HG02588 (cell line): ENCODE results near the gene HOXB4.
"Not testable (repeated sequence)": the region's sequence is repeated elsewhere in the genome, so short reads cannot be mapped to it uniquely, and the experiment has no call there.

ENCODE experiments used
- ATAC-seq: cut with Tn5 transposase; IDR thresholded peaks from one replicate; pipeline ENCODE4 v1.9.1; 2021; ENCODE audit warnings: mild to moderate bottlenecking, moderate library complexity; ENCODE audit not compliant: unreplicated experiment

Gene HOXB4

DNA sequence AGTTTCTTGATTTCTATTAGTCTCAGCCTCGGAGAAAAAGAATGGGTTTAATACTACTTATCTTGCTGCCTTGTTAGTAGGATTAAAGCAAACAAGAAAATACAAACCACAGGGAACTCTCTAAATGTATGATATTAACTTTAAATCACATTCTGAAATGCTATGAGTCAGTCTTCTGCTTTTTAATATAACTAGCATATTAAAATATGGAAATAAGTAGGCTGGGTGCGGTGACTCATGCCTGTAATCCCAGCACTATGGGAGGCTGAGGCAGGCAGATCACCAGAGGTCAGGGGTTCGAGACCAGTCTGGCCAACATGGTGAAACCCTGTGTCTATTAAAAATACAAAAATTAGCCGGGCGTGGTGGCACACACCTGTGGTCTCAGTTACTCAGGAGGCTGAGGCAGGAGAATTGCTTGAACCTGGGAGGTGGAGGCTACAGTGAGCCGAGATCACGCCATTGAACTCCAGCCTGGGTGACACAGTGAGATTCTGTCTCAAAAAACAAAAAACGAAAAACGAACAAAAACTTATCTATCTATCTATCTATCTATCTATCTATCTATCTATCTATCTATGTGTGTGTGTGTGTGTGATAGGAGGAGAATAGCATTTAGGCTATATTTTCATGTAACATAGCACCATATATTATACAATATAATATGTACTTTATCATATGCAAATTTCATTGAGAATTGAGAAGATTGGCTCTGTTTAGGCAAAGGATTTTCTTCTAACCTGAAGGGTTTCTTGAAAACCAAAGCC is 42.2 kb downstream of the HOXB4 start:
- not testable (repeated sequence) for ATAC-seq

DNA sequence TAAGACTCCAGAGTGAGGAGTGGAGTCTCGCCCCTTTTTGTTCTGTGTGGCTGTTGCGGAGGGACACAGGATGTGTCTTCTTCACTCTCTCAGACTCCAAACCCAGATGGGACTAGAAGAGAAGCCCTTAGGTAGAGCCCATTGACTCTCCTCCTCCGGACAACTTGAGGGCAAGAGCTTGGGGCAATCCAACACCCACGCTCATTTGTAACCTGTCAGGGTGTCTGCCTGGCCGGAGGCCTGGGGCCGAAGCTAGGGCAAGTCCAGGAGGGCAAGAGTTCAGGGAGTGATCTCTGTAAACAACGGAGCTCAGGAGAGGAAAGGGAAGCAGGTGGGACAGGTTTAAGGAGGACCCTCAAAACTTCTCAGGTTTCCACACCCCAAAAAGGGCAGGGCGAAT is 45.9 kb downstream of the HOXB4 start:
- ATAC-seq = no peak

DNA sequence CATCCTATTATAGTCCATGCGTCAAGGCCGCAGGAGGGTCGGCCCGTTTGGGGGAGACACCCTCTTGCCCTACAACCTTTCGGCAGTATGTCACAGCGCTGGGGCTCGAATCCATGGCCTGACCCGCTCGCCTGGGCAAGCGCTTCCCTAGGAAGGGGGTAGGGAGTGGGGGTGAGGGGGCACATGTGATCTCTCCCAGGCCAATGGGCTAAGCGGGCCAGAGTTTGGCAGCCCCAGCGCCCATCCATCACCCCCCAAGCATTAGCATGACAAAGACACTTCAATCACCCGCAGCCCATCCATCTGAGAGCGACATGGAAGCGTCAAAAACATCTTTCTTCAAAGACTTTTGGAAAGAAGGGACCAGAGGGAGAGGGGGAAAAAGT is 47.3 kb downstream of the HOXB4 start, which contains the start of gene HOXB1:
Gene HOXB1 (minus strand): TSS at position 125 of the 386 bp plus-strand sequence. CDS start 107 bp downstream, at position 18.
- no peak for ATAC-seq

DNA sequence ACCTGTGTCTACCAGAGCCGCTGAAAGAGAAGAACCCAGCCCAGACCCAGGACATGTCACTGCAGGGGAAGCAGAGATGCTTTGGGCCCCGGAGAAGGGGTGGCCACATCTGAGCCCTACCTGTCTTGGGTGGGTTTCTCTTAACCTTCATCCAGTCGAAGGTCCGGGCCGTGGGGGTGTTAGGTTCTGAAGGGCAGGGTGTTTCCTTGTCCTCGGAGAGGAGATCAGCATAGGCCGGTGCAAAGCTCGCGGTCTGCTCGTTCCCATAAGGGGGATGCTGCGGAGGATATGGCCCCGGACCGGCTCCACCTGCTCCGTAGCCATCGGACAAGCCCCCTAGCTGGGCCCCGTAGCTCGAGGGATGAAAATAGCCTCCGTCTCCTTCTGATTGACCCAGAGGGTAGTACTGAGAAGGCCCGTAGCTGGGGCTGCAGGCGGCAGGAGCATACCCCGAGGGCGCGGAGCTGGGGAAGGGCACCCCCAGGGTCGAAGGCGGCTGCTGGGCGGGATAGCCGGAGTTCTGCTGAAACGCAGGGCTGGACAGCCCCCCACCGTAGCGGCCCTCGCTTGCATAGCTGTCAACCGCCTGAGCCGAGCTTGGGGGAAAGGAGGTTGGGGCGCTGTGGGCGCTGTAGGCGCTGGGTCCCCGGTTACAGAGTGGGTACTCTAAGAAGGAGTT is 47.8 kb downstream of the HOXB4 start:
- ATAC-seq = no peak

DNA sequence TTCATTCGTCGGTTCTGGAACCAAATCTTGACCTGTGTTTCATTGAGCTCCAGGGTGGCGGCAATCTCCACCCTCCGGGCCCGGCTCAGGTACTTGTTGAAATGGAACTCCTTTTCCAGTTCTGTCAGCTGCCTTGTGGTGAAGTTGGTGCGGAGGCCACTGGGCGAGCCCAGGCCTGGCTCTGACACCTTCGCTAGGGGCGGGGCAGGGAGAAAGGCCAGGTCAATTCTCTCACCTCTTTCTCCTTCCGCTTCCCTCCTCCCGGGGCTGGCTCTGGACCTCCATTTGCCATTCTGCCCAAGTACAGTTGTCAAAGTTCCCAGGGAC is 48.5 kb downstream of the HOXB4 start:
- ATAC-seq = no peak

DNA sequence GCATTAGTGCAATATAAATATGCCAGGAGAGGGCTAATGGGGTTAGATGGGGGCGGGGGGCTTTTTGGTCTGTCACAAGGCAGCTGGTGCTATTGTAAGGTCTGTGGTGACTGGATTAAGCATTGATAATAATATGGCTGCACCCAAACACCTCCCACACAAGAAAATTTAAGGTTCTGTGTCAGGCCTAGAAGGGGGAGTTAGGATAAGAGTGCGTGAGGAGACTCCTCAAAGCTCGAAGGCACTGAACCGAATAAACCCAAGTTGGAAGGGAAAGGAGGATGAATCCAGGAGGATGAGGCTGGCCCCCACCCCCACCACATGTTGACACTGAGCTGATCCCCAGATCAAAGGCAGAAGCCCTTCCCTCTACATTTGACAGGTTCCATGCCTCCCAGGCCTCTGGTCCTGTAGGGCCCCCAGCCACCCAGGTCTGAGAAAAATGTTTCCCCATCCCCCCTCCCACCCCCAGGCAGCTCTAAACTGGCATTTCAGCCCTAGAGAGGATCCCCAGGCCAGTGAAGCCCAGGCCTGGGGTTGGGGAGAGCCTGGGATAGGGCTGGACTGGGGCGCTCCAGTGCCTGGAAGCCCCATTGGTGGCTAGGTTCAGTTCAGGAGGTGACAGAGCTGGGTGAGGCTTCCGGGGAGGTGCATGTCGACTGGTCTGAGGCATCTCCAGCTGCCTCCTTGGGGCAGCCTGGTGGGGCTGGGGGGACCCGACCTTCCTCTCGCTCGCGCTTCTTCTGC is 49.0 kb downstream of the HOXB4 start:
- no peak for ATAC-seq

DNA sequence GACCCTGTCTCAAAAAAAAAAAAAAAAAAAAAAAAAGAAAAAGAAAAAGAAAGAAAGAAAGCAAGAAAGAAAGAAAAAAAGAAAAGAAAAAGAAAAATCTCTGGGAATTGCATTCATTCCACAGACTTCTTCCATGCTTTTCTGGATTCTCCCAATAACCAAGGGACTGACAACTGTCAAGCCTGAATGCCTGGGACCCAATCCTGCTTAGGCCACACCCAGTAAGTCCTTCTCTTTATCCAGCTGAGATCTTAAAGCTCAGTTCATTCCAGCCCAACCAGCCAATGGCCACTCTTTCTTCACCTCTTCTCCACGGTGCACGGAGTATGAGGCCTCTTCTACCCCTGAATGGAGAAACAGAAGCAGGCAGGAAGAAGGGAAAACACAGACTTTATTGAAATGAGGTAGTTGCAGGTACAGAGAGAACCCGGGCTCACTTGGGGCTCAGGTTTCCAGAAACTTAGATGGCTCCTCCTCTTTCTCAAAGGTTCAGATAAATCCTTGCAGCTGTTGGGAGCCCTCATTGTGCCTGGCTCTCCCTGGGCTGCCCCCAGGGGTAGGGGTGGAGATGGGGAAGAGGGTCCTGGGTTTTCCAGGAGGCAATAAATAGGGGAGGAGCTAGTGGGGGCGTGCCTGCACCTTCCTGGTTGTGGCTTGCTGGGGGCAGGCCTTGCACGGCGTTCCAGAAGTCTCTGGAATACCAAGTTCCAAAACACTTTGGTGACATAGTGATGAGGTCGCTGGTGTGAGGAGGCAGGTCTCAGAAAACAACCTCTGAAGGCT is 49.8 kb downstream of the HOXB4 start:
- no peak for ATAC-seq

DNA sequence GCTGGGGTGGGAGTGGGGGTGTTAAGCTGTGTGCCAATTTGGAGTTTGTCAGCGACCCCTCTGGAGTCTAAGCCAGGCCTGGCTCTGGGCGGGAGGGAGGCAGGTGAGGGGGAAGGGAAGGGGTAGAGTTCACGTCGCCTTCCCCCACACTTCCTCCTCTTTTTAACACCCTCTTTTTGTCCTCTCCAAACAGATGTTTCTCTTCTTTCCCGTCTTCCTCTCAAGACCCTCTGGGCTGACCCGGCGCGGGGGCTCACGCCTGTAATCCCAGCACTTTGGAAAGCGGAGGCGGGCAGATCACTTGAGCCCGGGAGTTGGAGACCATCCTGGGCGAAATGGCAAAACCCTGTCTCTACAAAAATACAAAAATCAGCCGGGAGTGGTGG is 50.6 kb downstream of the HOXB4 start:
- ATAC-seq = no peak

DNA sequence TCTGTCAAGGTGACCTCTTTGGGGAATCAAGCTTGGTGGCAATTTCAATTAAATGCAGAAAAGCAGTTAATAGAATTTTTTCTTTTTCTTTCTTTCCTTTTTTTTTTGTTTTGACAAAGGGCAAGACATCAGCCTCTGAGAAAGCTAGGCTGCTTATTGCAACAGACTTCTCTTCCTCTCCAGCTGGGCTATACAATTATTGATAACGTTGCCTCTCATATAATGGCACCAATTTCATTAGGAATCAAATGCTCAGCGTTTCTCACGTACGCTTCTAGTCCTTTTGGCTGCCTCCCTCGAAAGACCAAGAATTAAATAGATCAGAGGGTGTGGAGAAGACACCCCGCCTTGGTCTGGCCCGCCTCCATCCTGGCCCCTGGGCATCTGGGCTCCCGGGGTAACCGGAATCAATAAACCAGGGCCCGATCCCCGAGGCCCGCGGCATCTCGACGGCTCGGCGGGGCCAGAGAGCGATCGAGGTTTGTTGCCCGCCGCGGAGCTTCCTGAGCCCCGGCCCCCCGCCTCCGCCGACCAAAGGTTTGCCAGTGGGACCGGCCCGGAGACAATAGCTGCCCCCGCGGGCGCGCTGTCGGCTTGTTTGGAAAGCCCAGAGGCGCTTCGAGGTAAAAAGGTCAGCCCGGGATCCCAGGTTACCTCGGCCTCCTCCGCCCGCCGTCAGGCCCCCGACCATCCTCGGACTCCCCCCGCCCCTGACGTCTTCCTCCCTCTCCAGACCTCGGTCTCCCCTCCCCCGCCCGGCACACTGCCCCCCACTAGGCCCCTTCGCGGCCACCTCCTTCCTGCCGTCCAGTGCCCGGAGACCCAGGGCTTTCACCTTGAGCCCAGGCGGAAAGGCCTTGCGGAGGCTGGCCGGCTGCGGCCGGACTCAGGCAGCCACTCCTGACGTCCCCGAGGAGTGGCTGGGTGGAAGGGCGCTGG is 51.3 kb downstream of the HOXB4 start:
- ATAC-seq = no peak
